H1 (cell line): ENCODE data around the gene PLPPR2. TPM values are rescaled to one million over a fixed set of nuclear protein-coding genes. Genes with fewer than 3 reads are reported as not detected.

ENCODE experiments used
- CTCF ChIA-PET: fragments of 300-600 bp; sonication (Branson Sonifier 250); formaldehyde crosslinking; loops from one replicate; lab custom pipeline; 2021; ENCODE audit not compliant: partially characterized antibody; lab: Charles Lee
- POLR2A ChIA-PET: fragments of 300-600 bp; sonication (Branson Sonifier 250); formaldehyde crosslinking; loops from one replicate; lab custom pipeline; 2021; ENCODE audit warnings: inconsistent platforms; ENCODE audit not compliant: partially characterized antibody; lab: Charles Lee
- DNase-seq, 2 experiments: peaks; one replicate each; pipeline versions ENCODE4 v3.0.0 to v3.0.0-alpha.2; 2010 to 2022; ENCODE audit warnings: low spot score in 2 of 2, low read depth in 1 of 2, mixed read lengths in 1 of 2
- FAIRE-seq: peaks from 2 replicates; lab custom pipeline; 2011; peaks lifted over from hg19 to GRCh38; lab: Jason Lieb, UNC
- H2AFZ ChIP-seq: 2 replicates; pipeline ENCODE4 v1.8.1; 2012; ENCODE audit warnings: low read length, inconsistent platforms
- H2AK5ac ChIP-seq: 2 replicates; pipeline ENCODE4 v1.6.1; 2013; ENCODE audit warnings: low read depth, low read length
- H2BK120ac ChIP-seq: replicated peaks from 2 replicates; pipeline ENCODE3; 2013; ENCODE audit warnings: low read depth, low read length, inconsistent platforms
- H2BK12ac ChIP-seq: 2 replicates; pipeline ENCODE4 v1.6.1; 2013; ENCODE audit warnings: low read depth, low read length
- H2BK15ac ChIP-seq: 2 replicates; pipeline ENCODE4 v1.6.1; 2013; ENCODE audit warnings: low read length
- H2BK20ac ChIP-seq: 2 replicates; pipeline ENCODE4 v1.6.1; 2013; ENCODE audit warnings: low read length
- H2BK5ac ChIP-seq: 2 replicates; pipeline ENCODE4 v1.6.1; 2013; ENCODE audit warnings: low read depth, low read length
- H3K14ac ChIP-seq: 2 replicates; pipeline ENCODE4 v1.6.1; 2013; ENCODE audit warnings: inconsistent platforms; ENCODE audit not compliant: insufficient read length
- H3K18ac ChIP-seq: 2 replicates; pipeline ENCODE4 v1.6.1; 2013; ENCODE audit warnings: low read length; ENCODE audit errors: extremely low read depth
- H3K23ac ChIP-seq: 2 replicates; pipeline ENCODE4 v1.6.1; 2013; ENCODE audit warnings: inconsistent platforms; ENCODE audit not compliant: insufficient read length
- H3K23me2 ChIP-seq: 2 replicates; pipeline ENCODE4 v1.6.1; 2013; ENCODE audit warnings: low read depth, low read length
- H3K27ac ChIP-seq: 2 replicates; pipeline ENCODE4 v1.6.1; 2011; ENCODE audit warnings: low read depth, low read length, inconsistent platforms
- H3K27me3 ChIP-seq, 4 experiments: replicated peaks in 1 of 4; 1 replicate in 1 of 4; 2 replicates in 3 of 4; pipeline versions ENCODE4 v1.6.1 to v1.8.1; 2011 to 2013; ENCODE audit warnings: low read length in 3 of 4, mild to moderate bottlenecking in 3 of 4, inconsistent platforms in 2 of 4, mixed read lengths in 2 of 4, moderate library complexity in 1 of 4; ENCODE audit not compliant: control insufficient read depth in 3 of 4, insufficient read depth in 3 of 4; ENCODE audit errors: extremely low read depth in 1 of 4
- H3K36me3 ChIP-seq, 4 experiments: 2 replicates each; pipeline versions ENCODE4 v1.6.1 to v1.8.1; 2011 to 2013; ENCODE audit warnings: mild to moderate bottlenecking in 4 of 4, low read length in 3 of 4, moderate library complexity in 2 of 4, control low read depth in 1 of 4, inconsistent platforms in 1 of 4; ENCODE audit not compliant: insufficient read depth in 4 of 4, control insufficient read depth in 2 of 4
- H3K4ac ChIP-seq: replicated peaks from 2 replicates; pipeline ENCODE3; 2013; ENCODE audit warnings: low read length, low read depth, mixed read lengths, inconsistent platforms; ENCODE audit not compliant: insufficient read length
- H3K4me1 ChIP-seq, 4 experiments: replicated peaks in 1 of 4; 1 replicate in 1 of 4; 2 replicates in 3 of 4; pipeline versions ENCODE4 v1.6.1 to v1.8.1; 2011 to 2013; ENCODE audit warnings: low read length in 3 of 4, inconsistent platforms in 2 of 4, mixed read lengths in 1 of 4; ENCODE audit not compliant: insufficient read depth in 4 of 4, control insufficient read depth in 3 of 4
- H3K4me2 ChIP-seq, 2 experiments: 2 replicates each; pipeline versions ENCODE4 v1.6.1 to v1.8.1; 2011 to 2013; ENCODE audit warnings: low read depth in 2 of 2, low read length in 2 of 2, control low read depth in 1 of 2, inconsistent platforms in 1 of 2, mild to moderate bottlenecking in 1 of 2; ENCODE audit not compliant: insufficient read depth in 1 of 2
- H3K4me3 ChIP-seq, 4 experiments: fragments of 200-600, 300-600 bp in 1 of 4; sonication (generic), shearing (Covaris generic), sonication (Bioruptor Twin) in 1 of 4; 2 replicates each; pipeline versions ENCODE4 v1.5.1 to v1.8.1; 2011 to 2016; ENCODE audit warnings: low read length in 4 of 4, low read depth in 3 of 4, control low read depth in 2 of 4, inconsistent platforms in 2 of 4, mild to moderate bottlenecking in 2 of 4, mixed read lengths in 1 of 4, moderate library complexity in 1 of 4; ENCODE audit not compliant: insufficient read depth in 2 of 4; ENCODE audit errors: extremely low read depth in 1 of 4
- H3K56ac ChIP-seq: replicated peaks from 2 replicates; pipeline ENCODE3; 2013; ENCODE audit warnings: low read depth, mild to moderate bottlenecking, mixed read lengths, low read length, inconsistent platforms; ENCODE audit not compliant: insufficient read length
- H3K79me1 ChIP-seq: 2 replicates; pipeline ENCODE4 v1.6.1; 2013; ENCODE audit warnings: low read depth, low read length, control low read depth
- H3K79me2 ChIP-seq, 2 experiments: 2 replicates each; pipeline versions ENCODE4 v1.6.1 to v1.8.1; 2012 to 2013; ENCODE audit warnings: low read length in 2 of 2, mild to moderate bottlenecking in 2 of 2, inconsistent platforms in 1 of 2; ENCODE audit not compliant: insufficient read depth in 2 of 2, control insufficient read depth in 1 of 2
- H3K9ac ChIP-seq, 4 experiments: replicated peaks in 1 of 4; 1 replicate in 1 of 4; 2 replicates in 3 of 4; pipeline versions ENCODE4 v1.6.1 to v1.8.1; 2011 to 2013; ENCODE audit warnings: low read depth in 3 of 4, low read length in 3 of 4, control low read depth in 2 of 4, mild to moderate bottlenecking in 2 of 4, moderate library complexity in 2 of 4, inconsistent platforms in 1 of 4; ENCODE audit errors: extremely low read depth in 1 of 4
- H3K9me3 ChIP-seq, 2 experiments: 2 replicates each; pipeline versions ENCODE4 v1.6.1 to v1.8.1; 2012 to 2013; ENCODE audit warnings: mild to moderate bottlenecking in 2 of 2, moderate library complexity in 2 of 2, control low read depth in 1 of 2, inconsistent platforms in 1 of 2, low read depth in 1 of 2, low read length in 1 of 2, mixed read lengths in 1 of 2; ENCODE audit not compliant: insufficient read depth in 2 of 2
- H4K20me1 ChIP-seq, 2 experiments: replicated peaks in 1 of 2; 2 replicates each; pipeline versions ENCODE3 to v1.8.1; 2011 to 2013; ENCODE audit warnings: inconsistent platforms in 2 of 2, low read length in 2 of 2, mild to moderate bottlenecking in 1 of 2; ENCODE audit not compliant: insufficient read depth in 2 of 2, control insufficient read depth in 1 of 2
- H4K5ac ChIP-seq: 2 replicates; pipeline ENCODE4 v1.6.1; 2013; ENCODE audit warnings: low read length, low read depth, mixed read lengths, inconsistent platforms; ENCODE audit not compliant: insufficient read length
- H4K8ac ChIP-seq: 2 replicates; pipeline ENCODE4 v1.8.0; 2013; ENCODE audit warnings: mild to moderate bottlenecking, moderate library complexity, low read length, inconsistent platforms; ENCODE audit not compliant: insufficient read depth; ENCODE audit errors: extremely low read depth
- H4K91ac ChIP-seq: replicated peaks from 2 replicates; pipeline ENCODE3; 2013; ENCODE audit warnings: low read length, mixed read lengths, inconsistent platforms; ENCODE audit not compliant: insufficient read length
- BACH1 ChIP-seq: IDR thresholded peaks from 2 replicates; pipeline ENCODE4 v1.6.1; 2012; ENCODE audit warnings: low read length, improper control_type of control experiment
- CHD2 ChIP-seq: IDR thresholded peaks from 2 replicates; pipeline ENCODE4 v1.6.1; 2012; ENCODE audit warnings: low read length, improper control_type of control experiment
- KDM4A ChIP-seq: IDR thresholded peaks from one replicate; pipeline ENCODE4 v1.7.1; 2012; ENCODE audit warnings: low read depth, mild to moderate bottlenecking, moderate library complexity, low read length, inconsistent platforms; ENCODE audit not compliant: severe bottlenecking
- NRF1 ChIP-seq: IDR thresholded peaks from 2 replicates; pipeline ENCODE4 v1.6.1; 2011; ENCODE audit warnings: mild to moderate bottlenecking, low read depth, low read length, improper control_type of control experiment
- POLR2AphosphoS5 ChIP-seq: IDR thresholded peaks from 2 replicates; pipeline ENCODE4 v1.6.1; 2011; ENCODE audit warnings: low read depth, low read length
- RBBP5 ChIP-seq: IDR thresholded peaks from 2 replicates; pipeline ENCODE4 v1.7.1; 2012; ENCODE audit warnings: low read depth, mild to moderate bottlenecking, inconsistent platforms, low read length, moderate library complexity, borderline replicate concordance
- SIN3A ChIP-seq, 2 experiments: IDR thresholded peaks in 1 of 2; conservative IDR thresholded peaks in 1 of 2; 2 replicates each; pipeline ENCODE4 v1.6.1; 2011 to 2012; ENCODE audit warnings: low read length in 2 of 2, improper control_type of control experiment in 1 of 2, low read depth in 1 of 2, mild to moderate bottlenecking in 1 of 2
- TAF7 ChIP-seq: optimal IDR thresholded peaks from 2 replicates; pipeline ENCODE3; 2011; ENCODE audit warnings: low read depth, mild to moderate bottlenecking, inconsistent platforms, low read length, moderate library complexity, borderline replicate concordance
- TEAD4 ChIP-seq: IDR thresholded peaks from 2 replicates; pipeline ENCODE4 v1.6.1; 2012; ENCODE audit warnings: low read depth, low read length, inconsistent platforms, mixed read lengths
- WGBS, 2 experiments: shearing (Covaris generic) in 1 of 2; methylation state at CpG; one replicate each; pipeline versions ENCODE4 v1.1.6 to v1.1.7; 2013 to 2015; ENCODE audit warnings: low lambda C conversion rate in 2 of 2, mixed read lengths in 2 of 2, inconsistent platforms in 1 of 2, low coverage in 1 of 2, missing lambda C conversion rate in 1 of 2; ENCODE audit not compliant: insufficient replicate concordance in 2 of 2, insufficient coverage in 1 of 2, insufficient read length in 1 of 2; ENCODE audit errors: extremely low coverage in 1 of 2, missing lambda C conversion rate in 1 of 2; 5-methylcytosine and 5-hydroxymethylcytosine counted together
- polyA plus RNA-seq, 7 experiments: library from polyadenylated mRNA; depleted of rRNA in 3 of 7; stranded (reverse) in 5 of 7; unstranded in 2 of 7; fragments of >200 nt in 5 of 7; fragments of 200-250 nt in 2 of 7; gene quantifications; 1 replicate in 5 of 7; 2 replicates in 1 of 7; 4 replicates in 1 of 7; pipeline versions ENCODE4 v1.2.1 to v1.2.3, GENCODE V29; 2011 to 2013; ENCODE audit warnings: missing spikeins in 2 of 7, mixed read lengths in 2 of 7
- total RNA-seq: library from RNA; stranded (reverse); fragmentation: NEBNext Ultra II Directional; extraction: Animal tissue kit (Norgen Biotek cat#: 25700); gene quantifications from 2 replicates; pipeline ENCODE4 v1.2.1, GENCODE V29; 2021
- TF ChIP-seq, protein P1 (sequence below), 3 experiments: IDR thresholded peaks; 1 replicate in 2 of 3; 2 replicates in 1 of 3; pipeline versions ENCODE4 v1.5.1 to v1.6.1; 2011; ENCODE audit warnings: low read length in 3 of 3, mild to moderate bottlenecking in 3 of 3, inconsistent platforms in 2 of 3, low read depth in 1 of 3, moderate library complexity in 1 of 3; ENCODE audit not compliant: insufficient read depth in 1 of 3; ENCODE audit errors: control extremely low read depth in 1 of 3
- TF ChIP-seq, protein P2 (sequence below): IDR thresholded peaks from 2 replicates; pipeline ENCODE4 v1.6.1; 2012; ENCODE audit warnings: inconsistent platforms

PLPPR2 gene
- total and polyA plus RNA-seq, 2 of the 8 experiments (the other 6 are each of a cell fraction or from before 2014, with no cell fraction given), result 7.2 to 11.7 TPM

DNA sequence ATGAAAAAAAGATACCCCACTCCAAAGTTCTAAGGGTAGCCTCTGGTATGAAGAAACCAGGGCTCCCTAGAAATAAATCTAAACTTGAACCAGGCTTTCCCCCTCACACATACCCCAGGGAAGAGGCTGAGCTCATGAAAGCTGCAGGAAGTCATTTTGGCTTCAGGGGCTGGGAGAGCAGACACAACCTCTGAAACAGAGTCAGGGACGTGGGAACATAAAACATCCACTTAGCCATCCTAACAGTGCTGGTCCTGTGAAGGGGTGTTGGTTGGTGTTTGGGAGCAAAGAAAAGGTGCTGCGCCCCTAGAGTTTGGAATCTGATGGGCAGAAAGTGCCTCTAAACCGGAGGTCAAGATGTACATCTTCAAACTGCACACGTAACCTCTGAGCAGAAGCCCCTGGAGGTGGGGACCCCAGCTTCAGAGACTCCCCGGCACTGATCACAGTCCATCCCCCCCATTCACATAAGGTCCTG, 31.6 kb upstream of the PLPPR2 start:
- POLR2A ChIA-PET, result interaction anchor here (0.8 to 2.7 kb wide), 4 partner anchors 11 to 58 kb away, joined by 3 to 5 read pairs (median 4); partner anchors contain the start of gene RAB3D
- Histone ChIP-seq H4K20me1 (no peaks in the 10 kb centered on the region), H3K79me1 (no peaks in the 10 kb centered on the region), H2BK5ac (no peak overlapping the region), H3K9ac (no peak overlapping the region), H3K23me2 (no peaks in the 10 kb centered on the region), H2BK15ac (no peak overlapping the region), H2AK5ac (no peak overlapping the region), H4K91ac (no peak overlapping the region), H3K27ac (no peak overlapping the region), H2BK12ac (no peak overlapping the region), H2AFZ (no peak overlapping the region), H3K14ac (no peak overlapping the region), H3K23ac (no peak overlapping the region), H2BK120ac (no peak overlapping the region), H3K79me2 (no peaks in the 10 kb centered on the region), H4K5ac (no peak overlapping the region), H3K9me3 (no peaks in the 10 kb centered on the region), H3K36me3 (no peaks in the 10 kb centered on the region), H2BK20ac (no peak overlapping the region), H3K4ac (no peak overlapping the region), H3K27me3 (no peaks in the 10 kb centered on the region), H3K4me3 (no peak overlapping the region), H3K4me1 (peaks cover 0 to 5% (median 0%) of the 10 kb centered on the region in 4 experiments; a peak in 3 of 7 replicates), H3K56ac (no peak overlapping the region), H3K18ac (no peak overlapping the region), H3K4me2 (no peak overlapping the region), H4K8ac (no peak overlapping the region)
- FAIRE-seq (no peak), DNase-seq (no peak)
- 84% methylated on average over 5 of the region's 5 CpGs; no CpG with 5 or more reads in 1 of the 2 experiments for WGBS, 2 experiments
- CTCF ChIA-PET, result interaction anchor here (0.8 to 2.7 kb wide), 4 partner anchors 12 to 136 kb away, joined by 3 to 13 read pairs (median 4); no protein-coding TSS in a partner anchor
- no peak for TF ChIP-seq NRF1
- 0 out of 2 replicates have a peak, but pooled peaks have one; percentile 26 for TF ChIP-seq TEAD4
- no peak for TF ChIP-seq KDM4A
- TF ChIP-seq, protein P1, sequence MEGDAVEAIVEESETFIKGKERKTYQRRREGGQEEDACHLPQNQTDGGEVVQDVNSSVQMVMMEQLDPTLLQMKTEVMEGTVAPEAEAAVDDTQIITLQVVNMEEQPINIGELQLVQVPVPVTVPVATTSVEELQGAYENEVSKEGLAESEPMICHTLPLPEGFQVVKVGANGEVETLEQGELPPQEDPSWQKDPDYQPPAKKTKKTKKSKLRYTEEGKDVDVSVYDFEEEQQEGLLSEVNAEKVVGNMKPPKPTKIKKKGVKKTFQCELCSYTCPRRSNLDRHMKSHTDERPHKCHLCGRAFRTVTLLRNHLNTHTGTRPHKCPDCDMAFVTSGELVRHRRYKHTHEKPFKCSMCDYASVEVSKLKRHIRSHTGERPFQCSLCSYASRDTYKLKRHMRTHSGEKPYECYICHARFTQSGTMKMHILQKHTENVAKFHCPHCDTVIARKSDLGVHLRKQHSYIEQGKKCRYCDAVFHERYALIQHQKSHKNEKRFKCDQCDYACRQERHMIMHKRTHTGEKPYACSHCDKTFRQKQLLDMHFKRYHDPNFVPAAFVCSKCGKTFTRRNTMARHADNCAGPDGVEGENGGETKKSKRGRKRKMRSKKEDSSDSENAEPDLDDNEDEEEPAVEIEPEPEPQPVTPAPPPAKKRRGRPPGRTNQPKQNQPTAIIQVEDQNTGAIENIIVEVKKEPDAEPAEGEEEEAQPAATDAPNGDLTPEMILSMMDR (IDR thresholded peaks at IDR 0.05; ENCODE audit: control extremely low read depth in 1 of 3, insufficient read depth in 1 of 3, low read depth in 1 of 3, low read length in 3 of 3), result peak in 2 of 3 experiments; percentile 9 to 40; a peak in 1 of 4 replicates
- TF ChIP-seq RBBP5, result no peak
- TF ChIP-seq BACH1, result no peak
- no peak for TF ChIP-seq SIN3A (conservative IDR thresholded peaks at IDR 0.05 in 1 of 2, IDR thresholded peaks at IDR 0.05 in 1 of 2; ENCODE audit: low read depth in 1 of 2, low read length in 2 of 2)
- TF ChIP-seq TAF7, result no peak
- no peak for TF ChIP-seq POLR2AphosphoS5
- TF ChIP-seq, protein P2, sequence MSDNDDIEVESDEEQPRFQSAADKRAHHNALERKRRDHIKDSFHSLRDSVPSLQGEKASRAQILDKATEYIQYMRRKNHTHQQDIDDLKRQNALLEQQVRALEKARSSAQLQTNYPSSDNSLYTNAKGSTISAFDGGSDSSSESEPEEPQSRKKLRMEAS, result no peak
- TF ChIP-seq CHD2, result no peak
